ENCODE results near the gene E2F6.

DNA sequence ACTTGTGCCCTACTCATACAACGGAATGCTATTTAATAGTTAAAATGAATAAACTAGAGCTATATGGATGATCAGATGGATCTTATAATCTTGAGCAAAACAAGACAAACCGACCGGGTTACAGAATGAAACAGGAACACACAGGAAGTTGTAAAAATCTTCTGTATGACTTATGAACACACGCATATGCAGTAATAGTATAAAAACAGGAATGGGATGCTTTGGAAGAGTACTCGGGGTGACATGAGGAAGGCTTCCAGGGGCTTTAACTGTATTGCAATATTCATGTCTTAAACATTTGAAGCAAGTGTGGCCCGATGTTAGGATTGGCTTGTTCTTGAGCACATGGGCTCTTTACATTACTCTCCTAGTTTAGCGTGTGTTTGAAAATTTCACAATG, 14.9 kb upstream of the E2F6 start:
- TF ChIP-seq EZH2 (IDR thresholded peaks at IDR 0.05; ENCODE audit: borderline replicate concordance, low read depth, low read length): no peak
- TF ChIP-seq, protein P1, sequence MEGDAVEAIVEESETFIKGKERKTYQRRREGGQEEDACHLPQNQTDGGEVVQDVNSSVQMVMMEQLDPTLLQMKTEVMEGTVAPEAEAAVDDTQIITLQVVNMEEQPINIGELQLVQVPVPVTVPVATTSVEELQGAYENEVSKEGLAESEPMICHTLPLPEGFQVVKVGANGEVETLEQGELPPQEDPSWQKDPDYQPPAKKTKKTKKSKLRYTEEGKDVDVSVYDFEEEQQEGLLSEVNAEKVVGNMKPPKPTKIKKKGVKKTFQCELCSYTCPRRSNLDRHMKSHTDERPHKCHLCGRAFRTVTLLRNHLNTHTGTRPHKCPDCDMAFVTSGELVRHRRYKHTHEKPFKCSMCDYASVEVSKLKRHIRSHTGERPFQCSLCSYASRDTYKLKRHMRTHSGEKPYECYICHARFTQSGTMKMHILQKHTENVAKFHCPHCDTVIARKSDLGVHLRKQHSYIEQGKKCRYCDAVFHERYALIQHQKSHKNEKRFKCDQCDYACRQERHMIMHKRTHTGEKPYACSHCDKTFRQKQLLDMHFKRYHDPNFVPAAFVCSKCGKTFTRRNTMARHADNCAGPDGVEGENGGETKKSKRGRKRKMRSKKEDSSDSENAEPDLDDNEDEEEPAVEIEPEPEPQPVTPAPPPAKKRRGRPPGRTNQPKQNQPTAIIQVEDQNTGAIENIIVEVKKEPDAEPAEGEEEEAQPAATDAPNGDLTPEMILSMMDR (IDR thresholded peaks at IDR 0.05 in 2 of 3, conservative IDR thresholded peaks at IDR 0.05 in 1 of 3; ENCODE audit: insufficient read depth in 2 of 3, low read depth in 1 of 3, low read length in 3 of 3): no peak
- no peak for TF ChIP-seq PYGO2 (tag; IDR thresholded peaks at IDR 0.05)
- TF ChIP-seq ETV6 (IDR thresholded peaks at IDR 0.05; ENCODE audit: borderline replicate concordance in 1 of 2, low read depth in 2 of 2, low read length in 1 of 2): no peak
- no peak for TF ChIP-seq ETV6 (CRISPR knock-in tag; IDR thresholded peaks at IDR 0.05; ENCODE audit: borderline replicate concordance)

Data from K562 (cell line).